Activated CD4-positive, CD25-positive, alpha-beta regulatory T cell treated with anti-CD3 and anti-CD28 coated beads, Interleukin-2, amount 50 U/mL, for 24 hours (primary cell): Measurements from ENCODE around the gene DHRS3.

Experiments
- ATAC-seq, 2 donors: fragments of 150-1000 bp; cut with Tn5 transposase; one replicate each; pipeline ENCODE4 v1.10.0; 2021; ENCODE audit warnings: mild to moderate bottlenecking in 1 of 2, moderate library complexity in 1 of 2

DHRS3 gene

DNA sequence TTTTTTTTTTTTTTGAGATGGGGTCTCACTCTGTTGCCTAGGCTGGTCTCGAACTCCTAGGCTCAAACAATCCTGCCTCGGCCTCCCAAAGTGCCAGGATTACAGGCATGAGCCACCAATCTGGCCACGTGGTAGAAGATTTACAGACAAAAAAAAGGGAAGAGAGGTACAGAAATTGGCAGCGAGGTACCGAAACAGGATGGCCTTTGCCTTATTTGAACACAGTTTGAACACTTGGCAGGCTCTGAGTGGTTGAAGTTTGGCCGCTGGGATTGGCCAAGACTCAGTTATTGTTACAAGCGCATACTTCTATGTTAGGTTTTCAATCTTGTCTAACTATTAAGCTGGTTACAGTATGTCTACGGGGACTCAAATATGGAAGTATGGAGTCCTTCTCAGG is 19.7 kb upstream of the DHRS3 start:
- no peak for ATAC-seq

DNA sequence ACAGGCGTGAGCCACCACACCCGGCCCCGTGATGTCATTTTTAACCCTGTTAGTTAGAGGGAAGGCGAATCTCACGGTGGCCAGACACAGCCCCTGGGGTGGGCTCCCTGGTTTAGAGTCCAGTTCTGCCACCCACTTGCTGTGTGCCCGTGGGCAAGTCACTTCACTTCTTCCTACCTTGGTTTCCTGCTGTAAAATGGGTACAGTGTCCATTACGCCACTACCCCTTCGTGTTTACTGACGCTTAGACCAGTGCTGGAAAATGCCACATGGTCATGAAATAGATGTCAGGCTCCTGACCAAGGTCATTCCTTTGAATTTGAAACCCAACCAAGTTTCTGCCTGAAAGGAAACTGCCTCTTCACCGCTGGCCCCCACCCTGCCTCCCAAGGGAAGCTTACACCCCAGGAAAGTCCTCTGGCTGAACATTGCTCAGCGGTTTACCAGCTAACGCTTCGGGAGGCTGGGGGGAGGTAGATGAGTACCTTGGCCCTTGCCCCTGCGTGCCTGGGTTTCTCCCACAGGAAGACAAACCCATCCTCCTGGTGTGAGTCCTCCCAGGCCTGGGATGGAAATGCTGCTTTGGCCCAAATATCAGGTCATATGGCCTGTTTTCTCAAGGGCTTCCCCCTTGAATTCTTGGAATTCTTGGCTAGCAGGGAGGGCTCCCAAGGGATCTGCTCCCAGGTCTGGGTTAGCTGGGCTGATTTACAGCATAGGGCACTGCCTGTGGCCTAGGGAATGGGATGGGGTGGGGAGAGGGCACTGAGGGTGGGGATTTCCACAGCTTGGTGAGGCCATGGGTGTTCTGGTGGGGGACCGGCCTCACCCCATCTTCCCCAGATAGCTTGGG is 18.3 kb upstream of the DHRS3 start:
- ATAC-seq: no peak

DNA sequence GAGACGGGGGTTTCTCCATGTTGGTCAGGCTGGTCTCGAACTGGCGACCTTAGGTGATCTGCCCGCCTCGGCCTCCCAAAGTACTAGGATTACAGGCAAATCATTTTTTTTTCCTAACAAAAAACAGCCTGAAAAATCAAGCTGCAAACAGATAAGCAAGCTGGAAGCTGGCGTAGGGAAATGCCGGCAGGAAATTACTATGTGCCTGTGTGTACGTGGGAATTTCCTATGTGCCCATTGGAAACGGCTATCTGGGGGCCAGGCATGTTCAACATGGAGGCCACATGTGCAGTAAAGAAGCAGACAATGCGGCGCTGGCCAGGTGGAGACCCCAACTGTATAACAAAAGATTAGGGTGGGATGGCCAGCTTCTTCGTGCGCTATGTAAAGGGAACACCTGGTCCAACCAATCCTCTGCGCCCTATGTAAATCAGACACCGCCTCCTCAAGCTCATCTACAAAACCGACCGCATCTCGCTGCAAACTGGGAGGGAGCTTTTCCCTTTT is 16.7 kb upstream of the DHRS3 start:
- ATAC-seq: no peak

DNA sequence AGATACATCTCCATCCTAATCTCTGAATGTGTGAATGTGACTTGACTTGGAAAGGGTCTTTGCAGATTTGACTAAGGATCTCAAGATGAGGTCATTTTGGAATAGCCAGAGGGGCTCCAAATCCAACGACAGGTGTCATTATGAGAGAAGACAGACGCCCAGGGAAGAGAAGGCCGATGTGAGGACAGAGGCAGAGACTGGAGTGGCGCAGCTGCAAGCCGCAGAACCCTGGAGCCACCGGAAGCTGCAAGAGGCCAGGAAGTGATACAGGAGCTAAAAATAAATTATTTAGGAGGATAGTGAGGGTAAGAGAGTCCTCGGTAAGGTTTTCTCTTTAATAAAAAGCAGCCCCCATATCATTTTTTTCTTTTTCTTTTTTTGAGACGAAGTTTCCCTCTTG is 16.1 kb upstream of the DHRS3 start:
- no peak for ATAC-seq

DNA sequence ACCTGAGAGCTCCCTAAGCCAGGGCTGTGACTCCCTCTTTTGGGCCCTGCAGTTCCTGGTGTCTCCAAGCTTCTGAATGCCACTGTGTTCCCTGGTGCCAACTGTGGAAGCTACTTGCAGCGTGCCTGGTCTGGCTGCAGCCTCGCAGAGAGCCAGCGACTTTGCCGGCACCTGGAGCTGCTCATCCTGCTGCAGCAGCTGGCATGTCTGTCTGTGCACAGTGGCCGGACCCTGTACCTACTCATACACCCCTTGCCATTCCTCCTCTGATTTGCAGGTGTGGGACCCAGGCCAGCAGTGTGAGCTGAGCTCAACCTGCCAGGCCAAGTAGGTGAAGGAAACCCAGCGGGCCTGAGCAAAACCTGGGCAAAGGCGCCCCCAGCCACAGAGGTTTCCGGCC is 13.6 kb upstream of the DHRS3 start:
- ATAC-seq: no peak

DNA sequence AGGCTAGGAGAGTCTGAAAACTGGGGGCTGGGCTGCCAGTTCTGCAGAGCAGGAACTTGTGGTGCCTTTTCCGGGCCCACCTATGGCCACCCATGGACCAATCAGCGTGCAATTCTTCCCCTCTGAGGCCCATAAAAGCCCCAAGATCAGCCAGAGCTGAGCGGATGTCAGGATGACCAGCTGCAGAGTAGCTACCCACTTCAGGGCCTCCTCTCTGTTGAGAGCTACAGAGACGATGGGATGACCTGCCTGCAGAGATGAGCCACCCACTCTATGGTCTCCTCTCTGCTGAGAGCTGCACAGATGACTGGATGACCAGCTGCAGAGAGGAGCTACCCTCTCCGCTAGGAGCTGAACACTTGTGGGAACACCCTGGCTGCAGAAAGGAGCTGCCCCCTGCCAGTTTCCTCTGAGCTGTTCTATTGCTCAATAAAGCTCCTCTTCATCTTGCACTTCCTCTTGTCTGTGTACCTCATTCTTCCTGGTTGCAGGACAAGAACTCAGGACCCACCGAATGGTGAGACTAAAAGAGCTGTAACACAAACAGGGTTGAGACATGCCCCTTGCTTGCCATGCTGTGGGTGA is 13.0 kb upstream of the DHRS3 start:
- no peak for ATAC-seq

DNA sequence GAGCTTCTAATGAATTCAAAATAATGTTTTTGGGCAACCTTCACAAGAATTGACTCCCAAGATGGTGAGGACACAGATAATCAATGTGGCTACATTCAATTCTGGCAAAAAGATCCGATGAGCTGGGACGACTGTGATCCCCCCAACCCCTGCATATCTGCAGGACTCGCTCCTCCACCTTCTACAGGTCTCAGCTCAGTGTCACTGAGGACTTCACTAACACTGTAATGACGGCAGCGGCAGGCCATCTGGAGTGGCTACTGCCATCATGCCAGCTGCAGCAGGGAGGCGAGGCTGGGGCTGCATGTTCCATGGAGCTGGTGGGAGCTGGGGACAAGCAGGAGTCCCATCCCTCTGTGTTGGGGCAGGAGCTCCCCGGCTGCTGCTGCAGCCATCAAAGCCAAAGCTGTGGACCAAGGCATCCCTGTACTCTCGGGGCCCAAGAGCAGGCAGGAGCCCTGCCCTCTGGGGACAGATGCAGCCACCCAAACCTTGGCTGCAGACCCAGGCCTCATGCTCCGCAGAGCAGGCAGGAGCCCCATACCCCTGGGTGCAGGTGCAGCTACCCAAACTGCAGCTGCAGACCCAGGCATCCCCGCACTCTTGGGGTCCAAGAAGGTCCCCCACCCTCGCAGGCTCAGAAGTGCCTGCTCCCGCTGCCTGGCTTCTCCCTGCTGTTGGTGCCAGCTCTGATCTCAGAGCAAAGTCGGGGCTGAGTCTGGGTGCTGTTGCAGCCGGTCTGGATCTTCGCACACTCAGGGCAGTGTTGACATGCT is 12.2 kb upstream of the DHRS3 start:
- ATAC-seq: no peak

DNA sequence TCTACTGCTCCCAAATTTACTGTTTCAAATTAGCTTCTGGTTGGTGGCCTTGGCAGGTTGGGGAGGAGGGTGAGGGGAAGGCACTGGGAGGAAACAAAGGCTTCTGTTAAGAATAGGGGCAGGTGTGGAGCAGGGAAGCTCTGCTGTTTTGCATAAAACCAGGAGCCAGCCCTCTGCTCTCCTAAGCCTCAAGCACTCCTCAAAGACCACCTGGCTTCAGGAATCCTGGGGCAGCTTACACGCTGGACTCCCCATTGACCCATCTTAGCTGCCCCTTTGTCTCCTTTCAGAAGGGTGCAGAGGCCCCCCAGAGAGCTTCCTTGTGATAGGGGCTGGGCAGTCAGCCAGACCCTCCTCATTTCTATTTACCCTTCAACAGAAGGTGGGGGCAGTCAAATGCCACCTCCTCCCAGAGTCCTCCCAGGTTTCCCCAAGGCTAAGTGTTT is 11.5 kb upstream of the DHRS3 start:
- ATAC-seq: no peak

DNA sequence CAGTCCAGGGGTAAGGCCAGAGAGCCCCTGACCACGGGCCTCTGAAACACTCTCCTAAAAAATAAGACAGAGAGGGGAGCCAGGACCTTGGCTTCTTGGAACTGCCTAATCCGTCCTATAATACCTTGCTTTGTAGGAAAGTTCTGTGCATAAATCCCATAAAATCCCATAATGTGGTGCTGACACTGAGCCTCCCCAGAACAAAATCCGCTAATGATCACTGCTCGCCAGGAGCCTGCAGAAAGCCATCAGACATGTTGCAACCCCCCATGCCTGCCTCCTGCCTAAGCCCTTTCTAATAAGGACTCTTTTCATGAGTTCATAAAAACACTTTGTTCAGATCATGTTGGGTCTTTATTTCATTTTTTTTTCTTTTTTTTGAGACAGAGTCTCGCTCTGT is 9.3 kb upstream of the DHRS3 start:
- ATAC-seq: no peak

DNA sequence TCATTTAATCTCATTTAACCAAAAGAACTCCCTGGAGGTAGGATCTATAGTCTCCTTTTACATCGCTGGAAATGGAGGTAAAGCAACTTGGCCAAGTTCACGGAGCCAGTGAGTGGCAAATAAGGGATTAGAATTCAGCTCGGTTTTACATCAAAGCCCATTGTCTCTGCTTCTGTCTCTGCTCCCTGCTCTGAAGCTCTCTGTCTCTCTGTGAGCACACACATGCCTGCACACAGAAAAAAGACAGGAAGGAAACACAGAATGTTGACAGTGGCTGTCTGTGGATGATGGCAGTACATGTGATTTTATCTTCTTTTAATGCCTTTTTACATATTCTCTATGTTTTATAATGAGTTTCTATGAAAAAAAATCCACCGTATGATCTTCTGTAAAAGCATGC is 8.9 kb upstream of the DHRS3 start:
- ATAC-seq: no peak

DNA sequence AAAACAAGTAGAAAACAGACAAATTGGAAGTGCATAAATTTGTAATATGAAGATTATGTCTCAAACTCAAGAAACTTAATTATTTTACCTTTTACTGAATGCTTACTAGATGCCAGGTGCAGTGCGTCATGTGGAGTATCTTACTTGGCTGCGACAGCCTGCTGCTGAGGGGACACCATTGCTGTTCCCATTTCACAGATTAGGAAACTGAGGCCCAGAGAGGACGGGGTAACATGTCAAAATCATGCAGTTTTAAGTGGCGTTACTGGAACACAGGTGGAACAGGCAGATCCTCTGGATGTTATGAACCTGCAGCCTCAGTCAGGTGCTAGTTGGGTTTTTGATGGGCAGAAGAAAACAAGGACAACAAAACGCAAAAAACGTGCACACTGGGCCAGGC is 7.3 kb upstream of the DHRS3 start:
- no peak for ATAC-seq

DNA sequence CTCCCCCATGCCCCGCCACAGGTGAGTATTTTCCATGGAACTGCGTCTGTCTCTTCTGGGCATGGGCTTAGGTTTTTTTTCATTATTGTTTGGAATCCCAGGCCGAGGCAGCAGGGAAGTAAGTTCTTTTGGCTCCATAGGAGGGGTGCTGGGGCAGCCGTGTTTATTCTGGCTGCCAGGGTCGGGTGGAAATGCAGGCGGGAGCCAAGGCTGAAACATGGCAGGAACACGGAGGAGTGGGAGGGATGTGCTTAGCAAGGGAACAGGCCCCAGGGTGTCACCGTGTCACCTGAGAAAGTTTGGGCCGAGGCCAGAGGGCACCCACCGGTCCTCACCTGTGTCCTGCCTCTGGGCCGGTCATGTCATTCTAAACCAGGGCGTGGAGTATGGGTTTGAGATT is 4.5 kb upstream of the DHRS3 start:
- no peak for ATAC-seq

DNA sequence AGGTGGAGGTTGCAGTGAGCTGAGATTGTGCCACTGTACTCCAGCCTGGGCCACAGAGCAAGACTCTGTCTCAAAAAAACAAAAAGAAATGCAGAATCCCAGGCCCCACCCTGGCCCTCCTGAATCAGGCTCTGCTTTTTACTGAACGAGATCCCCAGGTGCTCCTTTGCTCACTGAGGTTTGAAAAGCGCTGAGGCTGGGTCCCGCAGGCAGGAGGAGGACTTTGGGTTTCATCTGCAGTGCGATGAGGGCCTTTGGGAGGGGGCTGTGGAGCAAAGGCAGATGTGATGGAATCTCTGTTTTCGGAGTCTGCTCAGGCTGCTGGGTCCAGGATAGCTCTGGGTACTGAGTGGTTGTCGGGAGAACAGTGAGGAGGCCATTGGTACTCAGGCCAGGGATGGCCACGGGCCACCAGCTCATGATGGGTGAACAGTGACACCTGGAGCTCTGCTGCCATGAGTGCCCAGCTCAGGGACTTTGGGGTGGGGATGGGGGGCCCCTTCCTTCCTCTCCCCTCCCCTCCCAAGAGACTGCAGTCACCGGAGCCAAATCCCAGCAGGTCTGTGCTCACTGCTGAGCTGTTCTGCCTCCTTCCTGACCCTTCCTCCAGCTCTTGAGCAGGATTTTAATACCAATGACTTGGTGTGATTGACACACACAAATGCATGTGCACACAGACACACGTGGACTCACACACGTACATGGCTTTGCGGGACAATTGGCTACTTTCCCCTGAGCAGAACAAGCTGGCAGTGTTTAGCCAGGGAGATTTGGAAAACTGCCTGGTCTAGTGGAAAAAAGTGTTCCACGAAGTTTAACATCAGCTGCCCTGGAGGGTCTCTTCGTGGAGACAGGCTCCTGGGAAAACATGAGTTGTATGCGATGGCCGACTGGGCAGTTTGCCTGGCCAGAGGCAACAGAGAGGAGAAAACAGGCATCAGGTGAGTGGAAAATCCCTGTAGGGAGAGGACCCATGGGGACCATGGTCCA is 3.6 kb upstream of the DHRS3 start:
- ATAC-seq: no peak

DNA sequence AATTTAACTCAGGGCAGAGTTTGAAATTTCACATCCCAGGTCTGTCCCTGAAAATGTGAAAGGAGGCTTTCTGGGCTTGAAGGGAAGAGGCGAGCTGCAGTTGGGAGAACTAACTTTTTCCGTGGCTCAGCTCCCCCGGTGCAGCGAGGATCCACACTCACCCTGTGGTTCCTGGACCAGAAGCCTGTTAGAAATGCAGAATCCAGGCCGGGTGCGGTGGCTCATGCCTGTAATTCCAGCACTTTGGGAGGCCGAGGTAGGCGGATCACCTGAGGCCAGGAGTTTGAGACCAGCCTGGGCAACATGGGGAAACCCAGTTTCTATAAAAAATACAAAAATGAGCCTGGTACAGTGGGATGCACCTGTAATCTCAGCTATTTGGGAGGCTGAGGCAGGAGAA is 2.9 kb upstream of the DHRS3 start:
- ATAC-seq: no peak

DNA sequence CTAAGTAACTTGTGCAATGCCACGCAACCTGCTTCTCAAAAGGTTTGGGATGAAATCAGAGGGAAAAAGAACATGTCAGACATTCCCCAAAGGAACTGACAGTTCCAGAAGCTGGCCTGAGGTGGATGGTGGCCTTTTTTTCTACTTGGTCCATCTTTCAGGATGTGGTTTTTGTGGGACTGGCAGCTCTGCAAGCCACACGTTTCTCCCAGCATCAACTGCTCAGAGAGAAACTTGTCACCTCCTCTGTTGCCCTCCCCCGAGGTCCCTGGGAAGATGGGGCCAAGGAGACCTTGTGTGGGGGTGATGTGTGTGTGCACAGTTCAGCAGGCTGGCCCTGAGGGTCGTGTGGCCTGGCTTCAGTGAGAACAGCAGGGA is 2.5 kb upstream of the DHRS3 start:
- no peak for ATAC-seq

DNA sequence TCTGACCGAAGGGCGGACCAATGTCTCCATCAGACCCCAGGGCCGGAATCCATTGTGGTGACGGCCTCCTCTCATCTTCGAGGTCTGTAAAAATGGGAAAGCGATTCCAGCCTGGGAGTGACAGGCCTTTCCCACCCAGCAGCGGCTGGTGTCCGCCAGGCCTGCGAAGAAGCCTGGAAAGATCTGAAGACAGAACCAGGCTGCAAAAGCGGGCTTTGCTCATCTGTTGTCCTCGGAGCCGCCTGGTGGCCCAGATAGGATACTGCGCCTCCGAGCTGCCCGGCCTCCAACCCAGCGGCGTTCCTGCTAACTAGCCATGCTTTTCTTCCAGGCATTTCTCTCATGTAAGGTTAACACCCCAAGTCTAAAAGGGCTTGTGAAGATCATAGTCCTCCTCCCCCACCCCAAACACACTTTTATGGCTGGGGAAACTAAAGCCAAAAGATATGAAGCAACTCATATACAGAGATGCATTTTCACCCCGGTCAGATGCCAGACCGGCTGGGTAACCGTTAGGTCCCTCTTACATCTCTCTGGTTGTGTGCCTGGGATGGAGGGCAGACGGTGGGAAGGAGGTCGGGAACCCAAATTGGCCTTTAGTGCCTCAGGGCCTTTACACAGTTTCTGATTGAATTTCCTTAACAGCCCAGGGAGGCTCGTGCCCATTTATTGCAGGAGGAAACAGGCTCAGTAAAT is 1.9 kb upstream of the DHRS3 start:
- peak; percentile 59 to 61 for ATAC-seq

DNA sequence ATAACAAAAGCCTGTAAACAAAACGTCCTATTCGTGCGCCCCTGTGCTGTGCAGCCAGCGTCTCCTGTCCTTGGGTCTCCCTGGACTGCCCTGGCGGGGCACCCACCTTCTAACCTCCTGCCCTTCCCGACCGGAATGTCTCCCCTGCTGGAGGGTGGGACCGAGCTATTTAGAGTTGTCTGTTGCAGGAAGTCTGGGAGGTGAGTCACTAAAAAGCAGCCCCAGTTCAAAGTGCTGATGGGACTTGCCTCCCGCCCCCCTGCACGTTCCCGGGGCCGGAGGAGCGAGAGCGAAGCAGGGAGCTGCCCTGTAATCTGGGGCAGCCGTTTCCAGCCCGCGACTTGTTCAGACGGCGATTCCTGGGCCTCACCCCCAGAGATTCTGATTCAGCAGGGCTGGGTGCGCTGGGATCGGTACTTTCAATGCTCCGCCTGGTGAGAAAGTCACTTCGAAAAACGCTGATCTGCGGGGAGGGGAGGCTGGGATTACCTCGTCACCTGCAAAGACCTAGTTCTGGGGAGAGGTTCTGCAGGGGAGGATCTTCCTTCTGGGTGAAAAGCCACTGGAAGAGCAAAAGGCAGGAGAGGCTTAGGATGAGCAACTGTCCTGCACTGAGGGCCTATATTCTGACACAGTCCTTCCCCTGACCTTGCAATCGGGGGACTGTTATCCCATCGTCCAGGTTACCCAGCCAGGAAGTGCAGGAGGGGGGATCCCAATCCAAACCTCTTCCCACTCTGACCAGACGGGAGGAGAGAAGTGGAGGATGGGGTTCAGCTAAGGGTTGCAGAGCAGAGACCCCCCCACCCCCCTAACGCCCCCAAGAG is 1.2 kb upstream of the DHRS3 start:
- ATAC-seq: peak; percentile 36

DNA sequence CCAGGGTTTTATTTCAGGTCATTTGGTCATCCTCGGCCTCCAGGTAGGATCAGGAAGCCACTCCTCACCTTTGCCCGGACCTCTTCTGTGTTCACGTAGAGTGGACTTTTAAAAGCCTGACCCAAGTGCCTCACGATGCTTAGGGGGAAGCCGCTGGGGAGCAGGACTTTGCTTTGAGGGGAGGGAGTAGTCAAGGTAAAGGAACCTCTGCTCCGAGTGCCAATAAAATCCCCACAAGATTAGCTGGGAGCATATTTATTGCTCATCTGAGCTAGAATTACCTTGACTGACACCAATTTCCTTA is 603 bp upstream of the DHRS3 start:
- no peak for ATAC-seq

DNA sequence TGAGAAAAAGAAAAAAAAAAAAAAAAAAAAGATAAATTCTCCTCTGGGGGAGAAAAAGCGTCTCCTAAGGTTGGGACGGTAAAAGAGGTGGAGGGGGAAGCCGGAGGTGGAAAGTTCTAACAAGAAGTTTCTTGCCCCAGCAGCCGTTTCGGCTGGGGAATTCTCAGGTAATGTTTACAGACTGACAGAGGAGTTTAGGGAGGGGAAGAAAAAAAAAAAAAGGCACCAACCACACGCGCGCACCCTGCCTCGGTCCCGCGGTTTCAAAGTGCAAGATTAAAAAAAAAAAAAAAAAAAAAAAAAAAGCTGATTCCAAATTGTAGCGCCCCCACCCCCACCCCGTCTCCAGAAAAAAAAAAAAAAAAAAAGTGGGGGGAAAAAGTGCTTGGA is 504 bp downstream of the DHRS3 start:
- ATAC-seq: no peak

DNA sequence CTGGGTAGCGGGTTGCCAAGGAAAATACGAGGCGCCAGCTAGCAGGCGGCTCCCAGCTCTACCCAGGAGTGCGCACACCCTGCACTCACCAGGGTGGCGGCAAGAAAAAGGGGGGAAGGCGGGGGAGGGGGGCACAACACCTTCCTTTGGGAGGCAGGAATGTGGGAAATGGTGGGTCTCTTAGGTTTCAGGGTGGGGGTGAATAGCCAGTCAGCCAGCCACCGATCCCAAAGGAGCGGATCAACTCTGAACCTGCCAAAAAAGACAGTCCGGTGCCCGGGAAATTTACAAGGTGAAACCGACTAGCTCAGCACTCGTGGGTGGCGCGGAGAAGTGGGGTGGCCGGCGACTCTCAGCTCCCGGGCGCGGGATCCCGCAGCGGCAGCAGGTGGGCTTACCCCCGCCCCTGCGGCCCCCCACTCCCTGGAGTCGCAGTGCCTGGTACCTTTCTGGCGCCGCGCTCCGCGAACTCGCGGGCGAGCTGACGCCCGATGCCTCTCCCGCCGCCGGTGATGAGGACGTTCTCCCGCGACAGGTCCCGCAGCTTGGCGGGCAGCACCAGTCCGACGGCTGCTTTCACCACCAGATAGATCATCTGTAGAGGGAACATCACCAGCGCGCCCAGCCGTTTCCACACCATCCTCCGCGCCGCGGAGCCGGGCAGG is 1.2 kb downstream of the DHRS3 start:
- ATAC-seq: no peak
